Endothelial cell of umbilical vein (primary cell): ENCODE measurements around the gene GLI3. TPM values are rescaled to one million over a fixed set of nuclear protein-coding genes. Genes with fewer than 3 reads are reported as not detected.

ENCODE experiments used
- BruUV-seq: library from RNA; stranded (reverse); fragments of 400-500 nt; replicated peaks from 2 replicates; lab custom pipeline; 2021; lab: Mats Ljungman, UMichigan
- CTCF ChIA-PET: fragments of 300-600, 350-600 bp; sonication (Branson Sonifier 250); formaldehyde crosslinking; loops from one replicate; lab custom pipeline; 2021; ENCODE audit warnings: antibody characterized with exemption, inconsistent platforms; lab: Charles Lee
- POLR2A ChIA-PET: fragments of 300-600, 350-600 bp; sonication (Branson Sonifier 250); formaldehyde crosslinking; loops from one replicate; lab custom pipeline; 2021; ENCODE audit warnings: antibody characterized with exemption, inconsistent platforms; lab: Charles Lee
- DNase-seq: peaks from one replicate; pipeline ENCODE4 v3.0.0-alpha.2; 2011; ENCODE audit warnings: low read depth, low spot score
- FAIRE-seq: peaks from 2 replicates; lab custom pipeline; 2011; peaks lifted over from hg19 to GRCh38; lab: Jason Lieb, UNC
- H2AFZ ChIP-seq: 2 replicates; pipeline ENCODE4 v1.6.0; 2012; ENCODE audit warnings: low read depth, low read length, control low read depth, inconsistent platforms
- H3K27ac ChIP-seq: 2 replicates; pipeline ENCODE4 v1.5.1; 2011; ENCODE audit warnings: low read depth, mild to moderate bottlenecking, control low read depth, low read length, moderate library complexity; ENCODE audit not compliant: insufficient read depth
- H3K27me3 ChIP-seq, 2 experiments: 2 replicates each; pipeline versions ENCODE4 v1.6.0 to v1.6.1; 2011; ENCODE audit warnings: low read length in 2 of 2, mixed read lengths in 1 of 2; ENCODE audit not compliant: control insufficient read depth in 2 of 2, insufficient read depth in 2 of 2
- H3K36me3 ChIP-seq, 2 experiments: 2 replicates in 1 of 2; 3 replicates in 1 of 2; pipeline ENCODE4 v1.5.1; 2011; ENCODE audit warnings: low read length in 2 of 2, mild to moderate bottlenecking in 1 of 2, moderate library complexity in 1 of 2; ENCODE audit not compliant: control insufficient read depth in 2 of 2, insufficient read depth in 2 of 2; ENCODE audit errors: extremely low read depth in 1 of 2
- H3K4me1 ChIP-seq: 3 replicates; pipeline ENCODE4 v1.5.1; 2011; ENCODE audit warnings: mild to moderate bottlenecking, low read length; ENCODE audit not compliant: control insufficient read depth, insufficient read depth; ENCODE audit errors: extremely low read depth
- H3K4me2 ChIP-seq: 2 replicates; pipeline ENCODE4 v1.6.1; 2011; ENCODE audit warnings: low read length, control low read depth, mixed read lengths; ENCODE audit not compliant: insufficient read depth
- H3K4me3 ChIP-seq, 3 experiments: fragments of 200-600 bp in 1 of 3; sonication (generic), shearing (Covaris generic) in 1 of 3; replicated peaks in 1 of 3; 2 replicates each; pipeline ENCODE4 v1.5.1; 2011 to 2016; ENCODE audit warnings: control low read depth in 3 of 3, low read length in 3 of 3, mild to moderate bottlenecking in 2 of 3, inconsistent platforms in 1 of 3, low read depth in 1 of 3, moderate library complexity in 1 of 3; ENCODE audit not compliant: insufficient read depth in 1 of 3
- H3K79me2 ChIP-seq: 2 replicates; pipeline ENCODE4 v1.6.0; 2012; ENCODE audit warnings: low read length, inconsistent platforms; ENCODE audit not compliant: control insufficient read depth, insufficient read depth
- H3K9ac ChIP-seq: replicated peaks from 2 replicates; pipeline ENCODE3; 2011; ENCODE audit warnings: low read length, control low read depth; ENCODE audit not compliant: insufficient read depth; ENCODE audit errors: extremely low read depth
- H3K9me1 ChIP-seq: replicated peaks from 3 replicates; pipeline ENCODE4 v1.6.0; 2011; ENCODE audit warnings: mild to moderate bottlenecking, low read length; ENCODE audit not compliant: control insufficient read depth, insufficient read depth; ENCODE audit errors: extremely low read depth
- H3K9me3 ChIP-seq: replicated peaks from 2 replicates; pipeline ENCODE4 v1.5.1; 2012; ENCODE audit warnings: low read length, inconsistent platforms; ENCODE audit not compliant: control insufficient read depth, insufficient read depth
- H4K20me1 ChIP-seq: replicated peaks from 2 replicates; pipeline ENCODE3; 2011; ENCODE audit warnings: mild to moderate bottlenecking, low read length; ENCODE audit not compliant: control insufficient read depth, insufficient read depth; ENCODE audit errors: extremely low read depth
- EZH2 ChIP-seq: IDR thresholded peaks from 2 replicates; pipeline ENCODE4 v1.6.1; 2012; ENCODE audit warnings: borderline replicate concordance, low read depth, mild to moderate bottlenecking, moderate library complexity, low read length, inconsistent platforms; ENCODE audit not compliant: severe bottlenecking
- FOS ChIP-seq: IDR thresholded peaks from 2 replicates; pipeline ENCODE4 v1.6.1; 2011; ENCODE audit warnings: mild to moderate bottlenecking, low read length, moderate library complexity, borderline replicate concordance; ENCODE audit not compliant: insufficient read depth
- GATA2 ChIP-seq: IDR thresholded peaks from 2 replicates; pipeline ENCODE4 v1.7.0; 2011; ENCODE audit warnings: low read depth, mild to moderate bottlenecking, moderate library complexity, mixed read lengths, low read length; ENCODE audit not compliant: insufficient read length, insufficient read depth
- JUN ChIP-seq: IDR thresholded peaks from 2 replicates; pipeline ENCODE4 v1.6.1; 2011; ENCODE audit warnings: borderline replicate concordance, low read depth; ENCODE audit not compliant: insufficient read length, insufficient read depth
- MYC ChIP-seq: IDR thresholded peaks from one replicate; pipeline ENCODE4 v1.6.1; 2011; ENCODE audit warnings: mild to moderate bottlenecking, low read depth, low read length
- POLR2A ChIP-seq: IDR thresholded peaks from 2 replicates; pipeline ENCODE4 v1.6.1; 2012; ENCODE audit warnings: low read depth, mild to moderate bottlenecking, control low read depth, low read length
- POLR2AphosphoS5 ChIP-seq: IDR thresholded peaks from 2 replicates; pipeline ENCODE4 v1.6.1; 2012; ENCODE audit warnings: low read depth, mild to moderate bottlenecking, control low read depth, low read length, moderate library complexity; ENCODE audit not compliant: insufficient read depth
- dilution Hi-C: fragments of 300-500 bp; cut with MboI; formaldehyde crosslinking; loops from one replicate; pipeline ENCODE4 v1.15.0; 2019; ENCODE audit warnings: low sequenced_read_pairs; ENCODE audit not compliant: extremely low pct_ligation_motif_present
- intact Hi-C: fragments of 100-400 bp; cut with micrococcal nuclease; formaldehyde crosslinking; loops from one replicate; pipeline ENCODE4 v1.10.0; 2022
- polyA plus RNA-seq, 4 experiments: library from polyadenylated mRNA; depleted of rRNA in 3 of 4; stranded (reverse) in 3 of 4; unstranded in 1 of 4; fragments of >200 nt; gene quantifications; 2 replicates each; pipeline versions ENCODE4 v1.2.1 to v1.2.3, GENCODE V29; 2011 to 2012; ENCODE audit warnings: missing spikeins in 1 of 4
- total RNA-seq: library from RNA; stranded (reverse); gene quantifications from 2 replicates; pipeline ENCODE4 v1.2.3, GENCODE V29; 2021
- TF ChIP-seq, protein P1 (sequence below), 2 donors: IDR thresholded peaks; 1 replicate in 1 of 2; 2 replicates in 1 of 2; pipeline ENCODE4 v1.5.1; 2011; ENCODE audit warnings: low read length in 2 of 2, mild to moderate bottlenecking in 2 of 2, moderate library complexity in 2 of 2, control low read depth in 1 of 2, inconsistent platforms in 1 of 2, low read depth in 1 of 2; ENCODE audit not compliant: insufficient read depth in 1 of 2; ENCODE audit errors: extremely low read depth in 1 of 2
- TF ChIP-seq, protein P2 (sequence below): IDR thresholded peaks from 2 replicates; pipeline ENCODE4 v1.6.1; 2011; ENCODE audit not compliant: insufficient read depth, insufficient read length

Gene GLI3
- total and polyA plus RNA-seq, 2 donors (not counting 3 experiments of a cell fraction or from before 2014, with no cell fraction given) = 6.0 to 24.9 TPM

GRCh38 chr7:42093349-42093905 lies 143.6 kb downstream of the GLI3 start:
- CTCF ChIA-PET = no interaction called here

More at GRCh38 chr7:42093349-42093905, 143.6 kb downstream of the GLI3 start:
- Histone ChIP-seq H3K4me2 (no peak overlapping the region), H4K20me1 (no peaks in the 10 kb centered on the region), H3K9me1 (no peaks in the 10 kb centered on the region), H3K9me3 (no peaks in the 10 kb centered on the region), H3K4me3 (no peak overlapping the region), H2AFZ (no peak overlapping the region), H3K27me3 (no peaks in the 10 kb centered on the region), H3K36me3 (peaks cover 0 to 2% of the 10 kb centered on the region in 2 experiments), H3K27ac (no peak overlapping the region), H3K4me1 (no peaks in the 10 kb centered on the region), H3K9ac (no peak overlapping the region), H3K79me2 (no peaks in the 10 kb centered on the region)
- intact Hi-C loops = no loop called here
- dilution Hi-C loops = no loop called here
- DNase-seq (no peak), FAIRE-seq (no peak)
- POLR2A ChIA-PET = no interaction called here
- no TSS peak for BruUV-seq
- TF ChIP-seq EZH2 = no peak
- TF ChIP-seq, protein P1, sequence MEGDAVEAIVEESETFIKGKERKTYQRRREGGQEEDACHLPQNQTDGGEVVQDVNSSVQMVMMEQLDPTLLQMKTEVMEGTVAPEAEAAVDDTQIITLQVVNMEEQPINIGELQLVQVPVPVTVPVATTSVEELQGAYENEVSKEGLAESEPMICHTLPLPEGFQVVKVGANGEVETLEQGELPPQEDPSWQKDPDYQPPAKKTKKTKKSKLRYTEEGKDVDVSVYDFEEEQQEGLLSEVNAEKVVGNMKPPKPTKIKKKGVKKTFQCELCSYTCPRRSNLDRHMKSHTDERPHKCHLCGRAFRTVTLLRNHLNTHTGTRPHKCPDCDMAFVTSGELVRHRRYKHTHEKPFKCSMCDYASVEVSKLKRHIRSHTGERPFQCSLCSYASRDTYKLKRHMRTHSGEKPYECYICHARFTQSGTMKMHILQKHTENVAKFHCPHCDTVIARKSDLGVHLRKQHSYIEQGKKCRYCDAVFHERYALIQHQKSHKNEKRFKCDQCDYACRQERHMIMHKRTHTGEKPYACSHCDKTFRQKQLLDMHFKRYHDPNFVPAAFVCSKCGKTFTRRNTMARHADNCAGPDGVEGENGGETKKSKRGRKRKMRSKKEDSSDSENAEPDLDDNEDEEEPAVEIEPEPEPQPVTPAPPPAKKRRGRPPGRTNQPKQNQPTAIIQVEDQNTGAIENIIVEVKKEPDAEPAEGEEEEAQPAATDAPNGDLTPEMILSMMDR (IDR thresholded peaks at IDR 0.05; ENCODE audit: extremely low read depth in 1 of 2, insufficient read depth in 1 of 2, low read depth in 1 of 2, low read length in 2 of 2) = no peak
- TF ChIP-seq MYC = no peak
- TF ChIP-seq FOS = no peak
- TF ChIP-seq, protein P2, sequence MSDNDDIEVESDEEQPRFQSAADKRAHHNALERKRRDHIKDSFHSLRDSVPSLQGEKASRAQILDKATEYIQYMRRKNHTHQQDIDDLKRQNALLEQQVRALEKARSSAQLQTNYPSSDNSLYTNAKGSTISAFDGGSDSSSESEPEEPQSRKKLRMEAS = no peak
- no peak for TF ChIP-seq GATA2
- no peak for TF ChIP-seq JUN
- no peak for TF ChIP-seq POLR2A
- no peak for TF ChIP-seq POLR2AphosphoS5
